Measurements from ENCODE around the gene EIF3F. TPM values are rescaled to one million over a fixed set of nuclear protein-coding genes. Genes with fewer than 3 reads are reported as not detected.

EIF3F gene
- total and polyA plus RNA-seq, 9 of the 15 experiments (the other 6 are each of a cell fraction or from before 2014, with no cell fraction given) = 50.1 to 259 (median 135) TPM

GRCh38 chr11:8025123-8025522, 38.0 kb downstream of the EIF3F start (continued):
- no peak for TF ChIP-seq ID3 (CRISPR knock-in tag; IDR thresholded peaks at IDR 0.05)
- no peak for TF ChIP-seq ID3 (tag; IDR thresholded peaks at IDR 0.05)
- TF ChIP-seq HDGF (IDR thresholded peaks at IDR 0.05) = no peak
- no peak for TF ChIP-seq ZNF324 (CRISPR knock-in tag; IDR thresholded peaks at IDR 0.05)

DNA sequence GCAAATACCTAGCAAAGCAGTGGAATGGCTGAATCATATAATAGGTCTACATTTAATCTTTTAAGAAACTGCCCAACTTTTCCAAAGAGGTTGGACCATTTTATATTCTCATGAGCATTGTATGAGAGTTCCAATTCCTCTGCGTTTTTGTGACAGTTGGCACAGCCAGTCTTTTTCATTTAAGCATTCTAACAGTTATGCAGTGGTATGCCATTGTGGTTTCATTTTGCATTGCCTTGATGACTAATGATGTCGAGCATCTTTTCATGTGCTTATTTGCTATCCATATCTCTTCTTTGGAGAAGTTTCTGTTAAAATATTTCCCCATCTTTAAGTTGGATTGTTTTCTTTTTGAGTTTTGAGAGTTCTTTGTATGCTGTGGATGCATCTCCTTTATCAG, 38.7 kb downstream of the EIF3F start:
- Histone ChIP-seq H3K4me2 (ENCODE audit: insufficient read depth, low read length) (no peak overlapping the region), H3K27me3 (ENCODE audit: control insufficient read depth in 2 of 2, insufficient read depth in 2 of 2, low read length in 2 of 2) (peaks cover 10 to 19% of the 10 kb centered on the region in 2 experiments; a peak in 4 of 5 replicates), H3K9ac (ENCODE audit: insufficient read depth in 1 of 2, low read depth in 2 of 2, low read length in 2 of 2) (no peak overlapping the region), H3K27ac (ENCODE audit: extremely low read depth, low read depth, low read length) (no peak overlapping the region), H3K4me1 (replicated peaks in 1 of 2; ENCODE audit: control insufficient read depth in 2 of 2, insufficient read depth in 2 of 2, low read length in 2 of 2) (no peaks in the 10 kb centered on the region; a peak in 1 of 5 replicates), H3K36me3 (ENCODE audit: control insufficient read depth, insufficient read depth, low read length) (no peaks in the 10 kb centered on the region), H2AFZ (ENCODE audit: low read depth, low read length) (no peak overlapping the region), H3K9me3 (replicated peaks; ENCODE audit: control insufficient read depth, insufficient read depth, low read depth, low read length) (no peaks in the 10 kb centered on the region), H3K79me2 (ENCODE audit: control insufficient read depth, insufficient read depth, low read length) (no peaks in the 10 kb centered on the region), H4K20me1 (replicated peaks; ENCODE audit: control insufficient read depth, insufficient read depth, low read length) (no peaks in the 10 kb centered on the region), H3K9me1 (ENCODE audit: control insufficient read depth, insufficient read depth, low read length) (no peaks in the 10 kb centered on the region), H3K4me3 (no peak overlapping the region)
- DNase-seq (ENCODE audit: extremely low read depth in 1 of 4, low spot score in 3 of 4) (no peak), FAIRE-seq (no peak), ATAC-seq (no peak)
- 0% methylated on average over 2 of the region's 2 CpGs for WGBS (ENCODE audit: insufficient coverage, low coverage, missing lambda C conversion rate)
- no TSS peak for BruUV-seq (replicated peaks)
- intact Hi-C loops (cut with micrococcal nuclease) = no loop called here
- in situ Hi-C loops (cut with MboI) = no loop called here
- TF ChIP-seq CHCHD3 (CRISPR knock-in tag; IDR thresholded peaks at IDR 0.05) (no peak), SNAPC5 (CRISPR knock-in tag; IDR thresholded peaks at IDR 0.05) (no peak), SMARCE1 (IDR thresholded peaks at IDR 0.05) (no peak), ARID4B (CRISPR knock-in tag; IDR thresholded peaks at IDR 0.05) (no peak), MTA3 (IDR thresholded peaks at IDR 0.05; ENCODE audit: borderline replicate concordance) (no peak), TSC22D4 (tag; IDR thresholded peaks at IDR 0.05) (no peak), TAF15 (IDR thresholded peaks at IDR 0.05; ENCODE audit: low read depth, low read length) (no peak)
- ChIA-PET POLR2A (no interaction called here), CTCF (ENCODE audit: low intra/inter-chr PET ratio) (interaction anchor here (0.7 kb wide), 1 partner anchor 16 kb away, joined by 3 read pairs; no protein-coding TSS in a partner anchor)

Measured in K562 (cell line).